Measurements from ENCODE around the gene C6orf89. TPM values are rescaled to one million over a fixed set of nuclear protein-coding genes. Genes with fewer than 3 reads are reported as not detected.
A peak's percentile ranks its signal among the peaks of the same experiment; 100 is the strongest.

Gene C6orf89
- total RNA-seq, 1 experiment from 2014 or later = 36.9 TPM

GRCh38 chr6:36840432-36841403 lies 45.0 kb upstream of the C6orf89 start:
- Mint-ChIP-seq H3K4me1 (ENCODE audit: insufficient read depth, unreplicated experiment) (no peaks in the 10 kb centered on the region), H3K27me3 (ENCODE audit: insufficient read depth, unreplicated experiment) (peaks cover 15% of the 10 kb centered on the region), H3K4me3 (ENCODE audit: unreplicated experiment) (peak overlapping the region; percentile 51), H3K36me3 (ENCODE audit: insufficient read depth, unreplicated experiment) (no peaks in the 10 kb centered on the region), H3K27ac (ENCODE audit: low read depth, unreplicated experiment) (no peak overlapping the region), H3K9me3 (ENCODE audit: unreplicated experiment) (no peaks in the 10 kb centered on the region)
- intact Hi-C loops (cut with micrococcal nuclease) = no loop called here
- ChIA-PET POLR2A (interaction anchor here (0.6 kb wide), 1 partner anchor 209 kb away, joined by 3 read pairs; no protein-coding TSS in a partner anchor), CTCF (interaction anchor here (0.6 to 1.2 kb wide), 3 partner anchors 10 to 75 kb away, joined by 3 read pairs; no protein-coding TSS in a partner anchor)
- DNase-seq (ENCODE audit: unreplicated experiment) = no peak
- TF ChIP-seq CTCF (IDR thresholded peaks at IDR 0.05; ENCODE audit: unreplicated experiment) = no peak
- no TSS peak for BruUV-seq (replicated peaks)

- Mint-ChIP-seq H3K36me3 (ENCODE audit: insufficient read depth, unreplicated experiment) (no peaks in the 10 kb centered on the region), H3K4me1 (ENCODE audit: insufficient read depth, unreplicated experiment) (no peaks in the 10 kb centered on the region), H3K27me3 (ENCODE audit: insufficient read depth, unreplicated experiment) (peaks cover 15% of the 10 kb centered on the region), H3K9me3 (ENCODE audit: unreplicated experiment) (no peaks in the 10 kb centered on the region), H3K27ac (ENCODE audit: low read depth, unreplicated experiment) (no peak overlapping the region), H3K4me3 (ENCODE audit: unreplicated experiment) (no peak overlapping the region)
- CTCF ChIA-PET = interaction anchor here (0.9 kb wide), 1 partner anchor 76 kb away, joined by 3 read pairs; no protein-coding TSS in a partner anchor
- POLR2A ChIA-PET = no interaction called here
- intact Hi-C loops (cut with micrococcal nuclease) = no loop called here
- no peak for TF ChIP-seq CTCF (IDR thresholded peaks at IDR 0.05; ENCODE audit: unreplicated experiment)
- no peak for DNase-seq (ENCODE audit: unreplicated experiment)
- BruUV-seq (replicated peaks) = no TSS peak
Measured at GRCh38 chr6:36841756-36842155, 44.0 kb upstream of the C6orf89 start.

GRCh38 chr6:36843170-36843569 lies 42.6 kb upstream of the C6orf89 start:
- BruUV-seq (replicated peaks) = no TSS peak
- POLR2A ChIA-PET = no interaction called here
- Mint-ChIP-seq H3K36me3 (ENCODE audit: insufficient read depth, unreplicated experiment) (no peaks in the 10 kb centered on the region), H3K27ac (ENCODE audit: low read depth, unreplicated experiment) (no peak overlapping the region), H3K27me3 (ENCODE audit: insufficient read depth, unreplicated experiment) (peaks cover 11% of the 10 kb centered on the region), H3K9me3 (ENCODE audit: unreplicated experiment) (no peaks in the 10 kb centered on the region), H3K4me3 (ENCODE audit: unreplicated experiment) (no peak overlapping the region), H3K4me1 (ENCODE audit: insufficient read depth, unreplicated experiment) (no peaks in the 10 kb centered on the region)
- intact Hi-C loops (cut with micrococcal nuclease) = no loop called here
- TF ChIP-seq CTCF (IDR thresholded peaks at IDR 0.05; ENCODE audit: unreplicated experiment) = no peak
- no peak for DNase-seq (ENCODE audit: unreplicated experiment)
- CTCF ChIA-PET = no interaction called here

- TF ChIP-seq CTCF (IDR thresholded peaks at IDR 0.05; ENCODE audit: unreplicated experiment) = no peak
- no peak for DNase-seq (ENCODE audit: unreplicated experiment)
- intact Hi-C loops (cut with micrococcal nuclease) = no loop called here
- no TSS peak for BruUV-seq (replicated peaks)
- Mint-ChIP-seq H3K9me3 (ENCODE audit: unreplicated experiment) (no peaks in the 10 kb centered on the region), H3K36me3 (ENCODE audit: insufficient read depth, unreplicated experiment) (no peaks in the 10 kb centered on the region), H3K4me1 (ENCODE audit: insufficient read depth, unreplicated experiment) (no peaks in the 10 kb centered on the region), H3K27ac (ENCODE audit: low read depth, unreplicated experiment) (no peak overlapping the region), H3K27me3 (ENCODE audit: insufficient read depth, unreplicated experiment) (no peaks in the 10 kb centered on the region), H3K4me3 (ENCODE audit: unreplicated experiment) (no peak overlapping the region)
- CTCF ChIA-PET = no interaction called here
- POLR2A ChIA-PET = no interaction called here
Measured at GRCh38 chr6:36844232-36845170, 41.3 kb upstream of the C6orf89 start.
